CD14-positive monocyte (primary cell): ENCODE measurements around the gene NPAS2. TPM values are rescaled to one million over a fixed set of nuclear protein-coding genes. Genes with fewer than 3 reads are reported as not detected.
A peak's percentile ranks its signal among the peaks of the same experiment; 100 is the strongest.

Experiments
- DNase-seq, 3 donors: peaks; one replicate each; pipeline ENCODE4 v3.0.0-alpha.2; 2011 to 2022
- H2AFZ ChIP-seq: 2 replicates; pipeline ENCODE4 v1.6.0; 2012; ENCODE audit warnings: mild to moderate bottlenecking, low read depth, low read length, inconsistent platforms; ENCODE audit not compliant: insufficient read depth, poor library complexity, severe bottlenecking
- H3K27ac ChIP-seq, 2 donors: 1 replicate in 1 of 2; 2 replicates in 1 of 2; pipeline ENCODE4 v1.5.1; 2012 to 2013; ENCODE audit warnings: low read length in 2 of 2, control low read depth in 1 of 2, inconsistent platforms in 1 of 2, low read depth in 1 of 2, mild to moderate bottlenecking in 1 of 2
- H3K27me3 ChIP-seq, 2 donors: one replicate each; pipeline versions ENCODE4 v1.6.0 to v1.6.1; 2011 to 2013; ENCODE audit warnings: low read length in 2 of 2; ENCODE audit not compliant: control insufficient read depth in 2 of 2, insufficient read depth in 2 of 2
- H3K36me3 ChIP-seq, 2 donors: replicated peaks in 1 of 2; 1 replicate in 1 of 2; 2 replicates in 1 of 2; pipeline versions ENCODE4 v1.5.1 to v1.6.1; 2012 to 2013; ENCODE audit warnings: low read length in 2 of 2, control low read depth in 1 of 2, inconsistent platforms in 1 of 2, mild to moderate bottlenecking in 1 of 2; ENCODE audit not compliant: insufficient read depth in 2 of 2, control insufficient read depth in 1 of 2
- H3K4me1 ChIP-seq, 2 donors: 1 replicate in 1 of 2; 2 replicates in 1 of 2; pipeline versions ENCODE4 v1.5.1 to v1.6.1; 2012 to 2013; ENCODE audit warnings: low read length in 2 of 2, control low read depth in 1 of 2, inconsistent platforms in 1 of 2, mild to moderate bottlenecking in 1 of 2, moderate library complexity in 1 of 2; ENCODE audit not compliant: insufficient read depth in 2 of 2, control insufficient read depth in 1 of 2
- H3K4me2 ChIP-seq: replicated peaks from 2 replicates; pipeline ENCODE3; 2012; ENCODE audit warnings: low read length, moderate library complexity, mild to moderate bottlenecking; ENCODE audit not compliant: poor library complexity, severe bottlenecking; ENCODE audit errors: extremely low read depth
- H3K4me3 ChIP-seq, 3 experiments: fragments of 200-600 bp in 1 of 3; sonication (generic) in 1 of 3; replicated peaks in 1 of 3; 1 replicate in 2 of 3; 2 replicates in 1 of 3; pipeline ENCODE4 v1.5.1; 2011 to 2013; ENCODE audit warnings: low read length in 3 of 3, mild to moderate bottlenecking in 3 of 3, control low read depth in 2 of 3, low read depth in 2 of 3, inconsistent platforms in 1 of 3, moderate library complexity in 1 of 3
- H3K79me2 ChIP-seq: 2 replicates; pipeline ENCODE4 v1.6.0; 2012; ENCODE audit warnings: mild to moderate bottlenecking, control low read depth, inconsistent platforms, low read length, moderate library complexity; ENCODE audit not compliant: insufficient read depth
- H3K9ac ChIP-seq: 2 replicates; pipeline ENCODE4 v1.6.0; 2017; ENCODE audit warnings: low read length, mild to moderate bottlenecking; ENCODE audit not compliant: insufficient read depth, poor library complexity, severe bottlenecking
- H3K9me3 ChIP-seq, 2 donors: replicated peaks in 1 of 2; 1 replicate in 1 of 2; 2 replicates in 1 of 2; pipeline versions ENCODE4 v1.5.1 to v1.6.1; 2012 to 2013; ENCODE audit warnings: low read length in 2 of 2, control low read depth in 1 of 2; ENCODE audit not compliant: control insufficient read depth in 1 of 2, insufficient read depth in 1 of 2
- H4K20me1 ChIP-seq: 2 replicates; pipeline ENCODE4 v1.6.0; 2012; ENCODE audit warnings: mild to moderate bottlenecking, low read length, control low read depth, moderate library complexity; ENCODE audit not compliant: insufficient read depth
- H3K27ac Mint-ChIP-seq, 7 donors: one replicate each; pipeline ENCODE4 v1.8.0; 2020; ENCODE audit warnings: mild to moderate bottlenecking in 7 of 7, mixed read lengths in 7 of 7, moderate library complexity in 6 of 7, inconsistent platforms in 2 of 7
- H3K27me3 Mint-ChIP-seq, 3 donors: one replicate each; pipeline ENCODE4 v1.8.0; 2021 to 2022; ENCODE audit warnings: low read depth in 3 of 3, mild to moderate bottlenecking in 3 of 3, mixed read lengths in 3 of 3, moderate library complexity in 3 of 3, inconsistent platforms in 1 of 3
- H3K36me3 Mint-ChIP-seq, 2 donors: one replicate each; pipeline ENCODE4 v1.8.0; 2020; ENCODE audit warnings: mixed read lengths in 2 of 2, inconsistent platforms in 1 of 2, mild to moderate bottlenecking in 1 of 2
- H3K4me1 Mint-ChIP-seq: one replicate; pipeline ENCODE4 v1.8.0; 2020; ENCODE audit warnings: mild to moderate bottlenecking, mixed read lengths
- H3K4me3 Mint-ChIP-seq, 2 donors: one replicate each; pipeline ENCODE4 v1.8.0; 2020; ENCODE audit warnings: mild to moderate bottlenecking in 2 of 2, mixed read lengths in 2 of 2, moderate library complexity in 1 of 2
- H3K9me3 Mint-ChIP-seq, 7 donors: one replicate each; pipeline ENCODE4 v1.8.0; 2020 to 2022; ENCODE audit warnings: mixed read lengths in 7 of 7, mild to moderate bottlenecking in 6 of 7, moderate library complexity in 6 of 7, inconsistent platforms in 2 of 7
- CTCF ChIP-seq: fragments of 200-600 bp; IDR thresholded peaks from one replicate; pipeline ENCODE4 v1.8.0; 2022; ENCODE audit warnings: antibody characterized with exemption, mild to moderate bottlenecking
- WGBS: methylation state at CpG from one replicate; pipeline ENCODE4 v1.1.5; 2013; ENCODE audit warnings: missing lambda C conversion rate; ENCODE audit not compliant: insufficient coverage; 5-methylcytosine and 5-hydroxymethylcytosine counted together
- intact Hi-C, 2 donors: fragments of 100-400 bp; cut with micrococcal nuclease; formaldehyde crosslinking; loops; one replicate each; pipeline versions ENCODE4 v1.15.0 to v1.15.1; 2023
- polyA plus RNA-seq, 3 donors: library from polyadenylated mRNA; depleted of rRNA in 1 of 3; unstranded in 2 of 3; stranded (reverse) in 1 of 3; fragments of 300-500 nt in 2 of 3; fragments of >200 nt in 1 of 3; fragmentation: Illumina TruSeq in 2 of 3; gene quantifications; 1 replicate in 2 of 3; 2 replicates in 1 of 3; pipeline ENCODE4 v1.2.3, GENCODE V29; 2012 to 2021

NPAS2 gene
- polyA plus RNA-seq, 3 donors, result not detected

- Histone ChIP-seq H3K4me2 (no peak overlapping the region), H3K9me3 (no peaks in the 10 kb centered on the region), H3K79me2 (no peaks in the 10 kb centered on the region), H3K27me3 (no peaks in the 10 kb centered on the region), H3K4me1 (no peaks in the 10 kb centered on the region), H3K36me3 (peaks cover 44 to 89% of the 10 kb centered on the region in 2 donors), H3K9ac (no peak overlapping the region), H3K27ac (no peak overlapping the region), H4K20me1 (peaks cover 34% of the 10 kb centered on the region), H2AFZ (no peak overlapping the region), H3K4me3 (no peak overlapping the region)
- no peak for TF ChIP-seq CTCF
- peaks cover 67 to 86% of the 10 kb centered on the region in 2 donors for H3K36me3 Mint-ChIP-seq
- WGBS, result 99% methylated on average over 10 of the region's 15 CpGs
- peak overlapping the region in 2 of 7 donors; percentile 46 to 60 for H3K27ac Mint-ChIP-seq
- H3K9me3 Mint-ChIP-seq, result no peaks in the 10 kb centered on the region
- intact Hi-C loops, result no loop called here
- H3K4me1 Mint-ChIP-seq, result peaks cover 13% of the 10 kb centered on the region
- H3K27me3 Mint-ChIP-seq, result peaks cover 0 to 3% (median 0%) of the 10 kb centered on the region in 3 donors
- H3K4me3 Mint-ChIP-seq, result no peak overlapping the region
- DNase-seq, result no peak
Measured at GRCh38 chr2:101032084-101032776, 212.3 kb downstream of the NPAS2 start.

DNA sequence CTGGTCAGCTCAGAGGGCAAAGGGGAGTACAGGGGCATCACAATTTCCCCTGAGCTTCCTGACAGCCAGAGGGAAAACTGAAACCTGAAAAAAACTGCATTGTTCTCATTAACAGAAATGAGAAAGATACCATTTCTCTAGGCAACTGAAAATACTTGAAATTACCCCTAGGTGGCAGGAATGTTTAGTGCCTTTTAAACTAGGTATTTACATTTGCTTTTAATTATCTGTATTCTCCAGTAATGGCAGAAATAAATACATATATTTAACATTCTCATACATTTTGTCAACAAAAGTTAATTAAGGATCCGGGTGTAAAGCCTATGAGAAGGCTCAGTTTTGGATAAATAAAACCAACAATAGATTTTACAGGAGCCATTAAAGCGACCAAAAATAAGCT, 216.6 kb downstream of the NPAS2 start:
- Mint-ChIP-seq H3K4me3 (no peak overlapping the region), H3K27ac (peak overlapping the region in 1 of 7 donors; percentile 54), H3K9me3 (peaks cover 0 to 2% (median 0%) of the 10 kb centered on the region in 7 donors), H3K36me3 (peaks cover 70 to 79% of the 10 kb centered on the region in 2 donors), H3K4me1 (peaks cover 37% of the 10 kb centered on the region), H3K27me3 (peaks cover 0 to 2% (median 0%) of the 10 kb centered on the region in 3 donors)
- intact Hi-C loops, result loop anchor here in 1 of 2 donors (5.0 kb wide), 2 partner anchors 116 to 166 kb away; partner anchors contain the start of gene TBC1D8
- Histone ChIP-seq H3K4me2 (no peak overlapping the region), H3K27me3 (no peaks in the 10 kb centered on the region), H4K20me1 (peaks cover 17% of the 10 kb centered on the region), H3K9ac (no peak overlapping the region), H3K79me2 (peaks cover 5% of the 10 kb centered on the region), H3K27ac (no peak overlapping the region), H3K9me3 (no peaks in the 10 kb centered on the region), H3K36me3 (peaks cover 43 to 81% of the 10 kb centered on the region in 2 donors), H3K4me1 (peaks cover 33 to 35% of the 10 kb centered on the region in 2 donors), H2AFZ (no peak overlapping the region), H3K4me3 (no peak overlapping the region)
- 100% methylated on average over 1 of the region's 2 CpGs for WGBS
- DNase-seq, result peak in 1 of 3 donors; percentile 17
- peak; percentile 64 for TF ChIP-seq CTCF
